Astrocyte (in vitro differentiated cells and primary cell): ENCODE results near the gene QSOX2. TPM values are rescaled to one million over a fixed set of nuclear protein-coding genes. Genes with fewer than 3 reads are reported as not detected.

Experiments used
- DNase-seq: peaks from one replicate; pipeline ENCODE4 v3.0.0-alpha.2; 2010; ENCODE audit warnings: low read depth
- FAIRE-seq: peaks from 2 replicates; lab custom pipeline; 2011; peaks lifted over from hg19 to GRCh38; lab: Jason Lieb, UNC
- H2AFZ ChIP-seq: 2 replicates; pipeline ENCODE4 v1.6.0; 2012; ENCODE audit warnings: low read depth, low read length, inconsistent platforms
- H3K27ac ChIP-seq: 2 replicates; pipeline ENCODE4 v1.5.1; 2011; ENCODE audit warnings: low read depth, low read length, inconsistent platforms
- H3K27me3 ChIP-seq: 2 replicates; pipeline ENCODE4 v1.6.0; 2011; ENCODE audit warnings: low read length, inconsistent platforms; ENCODE audit not compliant: insufficient read depth
- H3K36me3 ChIP-seq: 2 replicates; pipeline ENCODE4 v1.5.1; 2011; ENCODE audit warnings: low read length, inconsistent platforms; ENCODE audit not compliant: insufficient read depth
- H3K4me1 ChIP-seq: 2 replicates; pipeline ENCODE4 v1.5.1; 2011; ENCODE audit warnings: low read length, inconsistent platforms; ENCODE audit not compliant: insufficient read depth
- H3K4me2 ChIP-seq: 2 replicates; pipeline ENCODE4 v1.6.0; 2012; ENCODE audit warnings: low read length, inconsistent platforms
- H3K4me3 ChIP-seq: 2 replicates; pipeline ENCODE4 v1.5.1; 2011; ENCODE audit warnings: low read depth, mild to moderate bottlenecking, low read length, inconsistent platforms; ENCODE audit not compliant: insufficient read depth
- H3K79me2 ChIP-seq: 2 replicates; pipeline ENCODE4 v1.6.0; 2012; ENCODE audit warnings: mild to moderate bottlenecking, low read length, inconsistent platforms; ENCODE audit not compliant: insufficient read depth
- H3K9ac ChIP-seq: 2 replicates; pipeline ENCODE4 v1.6.0; 2012; ENCODE audit warnings: mild to moderate bottlenecking, low read length, inconsistent platforms
- H3K9me3 ChIP-seq: 2 replicates; pipeline ENCODE4 v1.5.1; 2012; ENCODE audit warnings: low read depth, mild to moderate bottlenecking, low read length, inconsistent platforms; ENCODE audit not compliant: insufficient read depth
- H4K20me1 ChIP-seq: 2 replicates; pipeline ENCODE4 v1.6.0; 2012; ENCODE audit warnings: low read length, inconsistent platforms; ENCODE audit not compliant: insufficient read depth
- H3K27ac Mint-ChIP-seq: one replicate; pipeline ENCODE4 v1.8.0; 2021; ENCODE audit warnings: mild to moderate bottlenecking, mixed read lengths; ENCODE audit not compliant: unreplicated experiment
- H3K27me3 Mint-ChIP-seq: one replicate; pipeline ENCODE4 v1.8.0; 2021; ENCODE audit warnings: low read depth, mixed read lengths; ENCODE audit not compliant: unreplicated experiment
- H3K36me3 Mint-ChIP-seq: one replicate; pipeline ENCODE4 v1.8.0; 2021; ENCODE audit warnings: low read depth, mixed read lengths; ENCODE audit not compliant: unreplicated experiment
- H3K4me1 Mint-ChIP-seq: one replicate; pipeline ENCODE4 v1.8.0; 2021; ENCODE audit warnings: low read depth, mixed read lengths; ENCODE audit not compliant: unreplicated experiment
- H3K4me3 Mint-ChIP-seq: one replicate; pipeline ENCODE4 v1.8.0; 2021; ENCODE audit warnings: mild to moderate bottlenecking, moderate library complexity, mixed read lengths; ENCODE audit not compliant: unreplicated experiment
- H3K9me3 Mint-ChIP-seq: one replicate; pipeline ENCODE4 v1.8.0; 2021; ENCODE audit warnings: mild to moderate bottlenecking, mixed read lengths; ENCODE audit not compliant: unreplicated experiment
- CTCF ChIP-seq: IDR thresholded peaks from 2 replicates; pipeline ENCODE4 v1.5.1; 2011; ENCODE audit warnings: low read depth, mild to moderate bottlenecking, inconsistent platforms, low read length, moderate library complexity; ENCODE audit not compliant: insufficient read depth
- EZH2 ChIP-seq: IDR thresholded peaks from 2 replicates; pipeline ENCODE4 v1.6.1; 2012; ENCODE audit warnings: mild to moderate bottlenecking, low read length, inconsistent platforms; ENCODE audit not compliant: insufficient read depth
- total RNA-seq: library from RNA; stranded (reverse); gene quantifications from 2 replicates; pipeline ENCODE4 v1.2.1, GENCODE V29; 2021

QSOX2 gene
- total RNA-seq, 1 donor from 2014 or later = 20.4 TPM

- no peak for DNase-seq
- no peaks in the 10 kb centered on the region for H3K4me1 Mint-ChIP-seq
- no peak overlapping the region for H3K9ac ChIP-seq
- no peaks in the 10 kb centered on the region for H3K9me3 Mint-ChIP-seq
- H3K27ac Mint-ChIP-seq = no peak overlapping the region
- no peaks in the 10 kb centered on the region for H3K9me3 ChIP-seq
- no peak for FAIRE-seq
- no peaks in the 10 kb centered on the region for H3K27me3 ChIP-seq
- H3K36me3 Mint-ChIP-seq = peaks cover 21% of the 10 kb centered on the region
- H3K4me2 ChIP-seq = no peak overlapping the region
- peaks cover 15% of the 10 kb centered on the region for H4K20me1 ChIP-seq
- H3K27me3 Mint-ChIP-seq = no peaks in the 10 kb centered on the region
- peaks cover 3% of the 10 kb centered on the region for H3K36me3 ChIP-seq
- H3K4me3 Mint-ChIP-seq = no peak overlapping the region
- no peak overlapping the region for H3K4me3 ChIP-seq
- no peak overlapping the region for H2AFZ ChIP-seq
- H3K79me2 ChIP-seq = no peaks in the 10 kb centered on the region
- no peak for TF ChIP-seq EZH2
- no peaks in the 10 kb centered on the region for H3K4me1 ChIP-seq
- no peak overlapping the region for H3K27ac ChIP-seq
Observed at GRCh38 chr9:136213733-136214132, 31.9 kb downstream of the QSOX2 start.

- no peaks in the 10 kb centered on the region for H3K9me3 ChIP-seq
- peaks cover 10% of the 10 kb centered on the region for H4K20me1 ChIP-seq
- H2AFZ ChIP-seq = no peak overlapping the region
- Mint-ChIP-seq H3K27me3 (peaks cover 2% of the 10 kb centered on the region), H3K36me3 (peaks cover 21% of the 10 kb centered on the region), H3K4me3 (no peak overlapping the region), H3K4me1 (no peaks in the 10 kb centered on the region), H3K27ac (no peak overlapping the region), H3K9me3 (no peaks in the 10 kb centered on the region)
- no peak overlapping the region for H3K4me2 ChIP-seq
- FAIRE-seq = no peak
- no peak overlapping the region for H3K4me3 ChIP-seq
- no peak overlapping the region for H3K27ac ChIP-seq
- no peaks in the 10 kb centered on the region for H3K4me1 ChIP-seq
- H3K36me3 ChIP-seq = peaks cover 3% of the 10 kb centered on the region
- no peaks in the 10 kb centered on the region for H3K27me3 ChIP-seq
- no peak overlapping the region for H3K9ac ChIP-seq
- H3K79me2 ChIP-seq = no peaks in the 10 kb centered on the region
- DNase-seq = no peak
- no peak for TF ChIP-seq EZH2
Observed at GRCh38 chr9:136212345-136212950, 33.2 kb downstream of the QSOX2 start.

- Histone ChIP-seq H3K36me3 (peaks cover 3% of the 10 kb centered on the region), H2AFZ (no peak overlapping the region), H3K27me3 (no peaks in the 10 kb centered on the region), H3K27ac (no peak overlapping the region), H3K4me3 (no peak overlapping the region), H3K79me2 (no peaks in the 10 kb centered on the region), H3K9ac (no peak overlapping the region), H3K4me1 (no peaks in the 10 kb centered on the region), H3K9me3 (no peaks in the 10 kb centered on the region), H3K4me2 (no peak overlapping the region), H4K20me1 (peaks cover 17% of the 10 kb centered on the region)
- H3K36me3 Mint-ChIP-seq = peaks cover 21% of the 10 kb centered on the region
- FAIRE-seq (no peak), DNase-seq (no peak)
- no peaks in the 10 kb centered on the region for H3K9me3 Mint-ChIP-seq
- no peak overlapping the region for H3K27ac Mint-ChIP-seq
- TF ChIP-seq EZH2 (no peak), CTCF (no peak)
- H3K4me3 Mint-ChIP-seq = no peak overlapping the region
- H3K4me1 Mint-ChIP-seq = peaks cover 2% of the 10 kb centered on the region
- H3K27me3 Mint-ChIP-seq = peaks cover 6% of the 10 kb centered on the region
Observed at GRCh38 chr9:136211441-136212344, 33.9 kb downstream of the QSOX2 start.
